ENCODE results near the gene LIMCH1. TPM values are rescaled to one million over a fixed set of nuclear protein-coding genes. Genes with fewer than 3 reads are reported as not detected.

Gene LIMCH1
- total RNA-seq, 4 donors from 2014 or later = 57.6 to 106 (median 90.5) TPM

GRCh38 chr4:41571422-41571821 lies 33.5 kb downstream of the LIMCH1 start:
- WGBS, 2 donors = 72 to 91% methylated on average over 1 of the region's 1 CpG
- peaks cover 0 to 13% (median 0%) of the 10 kb centered on the region in 4 donors for H3K4me1 ChIP-seq
- TF ChIP-seq POLR2A (IDR thresholded peaks at IDR 0.05) (no peak), CTCF (IDR thresholded peaks at IDR 0.05) (no peak), EP300 (IDR thresholded peaks at IDR 0.05) (no peak)
- H3K27me3 ChIP-seq = no peaks in the 10 kb centered on the region
- H3K36me3 ChIP-seq = no peaks in the 10 kb centered on the region
- DNase-seq (ENCODE audit: low spot score in 2 of 2) = no peak
- H3K9me3 ChIP-seq = no peaks in the 10 kb centered on the region
- H3K27ac ChIP-seq = no peak overlapping the region
- H3K4me3 ChIP-seq = no peak overlapping the region

- whole genome bisulfite sequencing, 2 donors = 30 to 31% methylated on average over 5 of the region's 5 CpGs
- Histone ChIP-seq H3K4me3 (peak overlapping the region in 1 of 4 donors; percentile 10), H3K27ac (no peak overlapping the region), H3K27me3 (no peaks in the 10 kb centered on the region), H3K9me3 (no peaks in the 10 kb centered on the region), H3K4me1 (peaks cover 0 to 13% (median 0%) of the 10 kb centered on the region in 4 donors), H3K36me3 (no peaks in the 10 kb centered on the region)
- DNase-seq (ENCODE audit: low spot score in 2 of 2) = no peak
- TF ChIP-seq EP300 (IDR thresholded peaks at IDR 0.05) (no peak), POLR2A (IDR thresholded peaks at IDR 0.05) (no peak), CTCF (IDR thresholded peaks at IDR 0.05) (no peak)
These were observed 34.6 kb downstream of the LIMCH1 start for GRCh38 chr4:41572516-41572915.

GRCh38 chr4:41572956-41573355 lies 35.0 kb downstream of the LIMCH1 start:
- TF ChIP-seq POLR2A (IDR thresholded peaks at IDR 0.05) = no peak
- TF ChIP-seq CTCF (IDR thresholded peaks at IDR 0.05) = no peak
- no peak for TF ChIP-seq EP300 (IDR thresholded peaks at IDR 0.05)
- Histone ChIP-seq H3K4me1 (peaks cover 0 to 13% (median 0%) of the 10 kb centered on the region in 4 donors), H3K9me3 (no peaks in the 10 kb centered on the region), H3K4me3 (no peak overlapping the region), H3K27me3 (no peaks in the 10 kb centered on the region), H3K27ac (no peak overlapping the region), H3K36me3 (no peaks in the 10 kb centered on the region)
- DNase-seq (ENCODE audit: low spot score in 2 of 2) = no peak
- 64 to 75% methylated on average over 2 of the region's 2 CpGs for WGBS, 2 donors

GRCh38 chr4:41573502-41574001 lies 35.6 kb downstream of the LIMCH1 start:
- no peak overlapping the region for H3K4me3 ChIP-seq
- H3K4me1 ChIP-seq = peaks cover 0 to 13% (median 0%) of the 10 kb centered on the region in 4 donors
- no peak overlapping the region for H3K27ac ChIP-seq
- TF ChIP-seq EP300 (IDR thresholded peaks at IDR 0.05) (no peak), CTCF (IDR thresholded peaks at IDR 0.05) (no peak), POLR2A (IDR thresholded peaks at IDR 0.05) (no peak)
- H3K27me3 ChIP-seq = no peaks in the 10 kb centered on the region
- WGBS, 2 donors = 63 to 73% methylated on average over 4 of the region's 4 CpGs
- no peak for DNase-seq (ENCODE audit: low spot score in 2 of 2)
- no peaks in the 10 kb centered on the region for H3K9me3 ChIP-seq
- H3K36me3 ChIP-seq = no peaks in the 10 kb centered on the region

GRCh38 chr4:41575207-41575606 lies 37.2 kb downstream of the LIMCH1 start:
- DNase-seq (ENCODE audit: low spot score in 2 of 2) = no peak
- Histone ChIP-seq H3K9me3 (no peaks in the 10 kb centered on the region), H3K27ac (no peak overlapping the region), H3K4me1 (peaks cover 0 to 13% (median 0%) of the 10 kb centered on the region in 4 donors), H3K27me3 (no peaks in the 10 kb centered on the region), H3K4me3 (no peak overlapping the region), H3K36me3 (no peaks in the 10 kb centered on the region)
- TF ChIP-seq POLR2A (IDR thresholded peaks at IDR 0.05) (no peak), CTCF (IDR thresholded peaks at IDR 0.05) (no peak), EP300 (IDR thresholded peaks at IDR 0.05) (no peak)
- 94 to 95% methylated on average over 4 of the region's 4 CpGs for WGBS, 2 donors
